Inferior parietal cortex (tissue), 1 donor: Measurements from ENCODE around the gene FCHO1.
"Not testable (repeated sequence)": the region's sequence is repeated elsewhere in the genome, so short reads cannot be mapped to it uniquely, and the experiment has no call there.

Experiments
- DNase-seq: peaks from one replicate; pipeline ENCODE4 v3.0.0-alpha.2; 2016; ENCODE audit errors: extremely low spot score

Gene FCHO1

GRCh38 chr19:17795495-17795856 lies 44.2 kb downstream of the FCHO1 start:
- DNase-seq, result no peak

GRCh38 chr19:17796013-17796837 lies 44.9 kb downstream of the FCHO1 start:
- DNase-seq, result no peak

- no peak for DNase-seq
These were observed 45.7 kb downstream of the FCHO1 start for GRCh38 chr19:17796838-17797423.

- DNase-seq, result no peak
These were observed 46.3 kb downstream of the FCHO1 start for GRCh38 chr19:17797424-17798201.

GRCh38 chr19:17798599-17798998 lies 47.3 kb downstream of the FCHO1 start:
- not testable (repeated sequence) for DNase-seq

- no peak for DNase-seq
These were observed 51.0 kb downstream of the FCHO1 start for GRCh38 chr19:17802137-17802858.

- no peak for DNase-seq
These were observed 52.1 kb downstream of the FCHO1 start for GRCh38 chr19:17803264-17803896.

- no peak for DNase-seq
These were observed 54.1 kb downstream of the FCHO1 start for GRCh38 chr19:17805427-17805826.

- no peak for DNase-seq
These were observed 55.7 kb downstream of the FCHO1 start for GRCh38 chr19:17806945-17807344.

GRCh38 chr19:17807731-17808316 lies 56.5 kb downstream of the FCHO1 start:
- no peak for DNase-seq

GRCh38 chr19:17811103-17811502 lies 59.8 kb downstream of the FCHO1 start:
- DNase-seq, result no peak

GRCh38 chr19:17811681-17812080 lies 60.4 kb downstream of the FCHO1 start:
- DNase-seq, result no peak

GRCh38 chr19:17812099-17812498 lies 60.8 kb downstream of the FCHO1 start:
- DNase-seq, result no peak

GRCh38 chr19:17817668-17818363 lies 66.5 kb downstream of the FCHO1 start:
- no peak for DNase-seq

- no peak for DNase-seq
These were observed 69.9 kb downstream of the FCHO1 start, which contains the start of gene INSL3 for GRCh38 chr19:17821190-17821589. INSL3 (minus strand) TSS chr19:17821519; CDS start chr19:17821506, 13 bp downstream.

- DNase-seq, result no peak
These were observed 73.1 kb downstream of the FCHO1 start for GRCh38 chr19:17824339-17824738.

GRCh38 chr19:17826508-17827056 lies 75.3 kb downstream of the FCHO1 start:
- no peak for DNase-seq

- DNase-seq, result peak; percentile 20
These were observed 78.7 kb downstream of the FCHO1 start for GRCh38 chr19:17829855-17830566.
